HG02571 (cell line): ENCODE results near the gene ADCY9.

Source experiments
- ATAC-seq: cut with Tn5 transposase; IDR thresholded peaks from one replicate; pipeline ENCODE4 v1.9.1; 2021; ENCODE audit warnings: mild to moderate bottlenecking, moderate library complexity; ENCODE audit not compliant: unreplicated experiment

The ADCY9 gene

DNA sequence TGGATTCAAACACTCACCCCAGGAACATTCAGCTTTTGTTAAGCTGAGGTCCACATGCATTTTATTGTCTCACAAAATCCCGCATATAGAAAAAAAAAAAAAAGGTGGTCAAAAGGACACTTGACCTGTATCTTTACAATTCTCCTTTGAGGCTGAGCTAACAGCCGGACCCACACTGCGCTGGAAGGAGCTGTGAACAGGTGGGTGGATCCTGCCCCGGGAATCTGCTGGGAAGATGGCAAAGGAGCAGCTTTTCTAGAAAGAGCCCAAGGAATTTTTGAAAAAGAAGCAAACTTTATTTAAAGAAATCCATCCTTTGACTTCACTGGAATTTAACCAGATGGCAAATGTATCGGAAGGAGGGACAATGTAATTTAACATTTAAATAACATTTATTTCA lies 108.1 kb downstream of the ADCY9 start:
- no peak for ATAC-seq

DNA sequence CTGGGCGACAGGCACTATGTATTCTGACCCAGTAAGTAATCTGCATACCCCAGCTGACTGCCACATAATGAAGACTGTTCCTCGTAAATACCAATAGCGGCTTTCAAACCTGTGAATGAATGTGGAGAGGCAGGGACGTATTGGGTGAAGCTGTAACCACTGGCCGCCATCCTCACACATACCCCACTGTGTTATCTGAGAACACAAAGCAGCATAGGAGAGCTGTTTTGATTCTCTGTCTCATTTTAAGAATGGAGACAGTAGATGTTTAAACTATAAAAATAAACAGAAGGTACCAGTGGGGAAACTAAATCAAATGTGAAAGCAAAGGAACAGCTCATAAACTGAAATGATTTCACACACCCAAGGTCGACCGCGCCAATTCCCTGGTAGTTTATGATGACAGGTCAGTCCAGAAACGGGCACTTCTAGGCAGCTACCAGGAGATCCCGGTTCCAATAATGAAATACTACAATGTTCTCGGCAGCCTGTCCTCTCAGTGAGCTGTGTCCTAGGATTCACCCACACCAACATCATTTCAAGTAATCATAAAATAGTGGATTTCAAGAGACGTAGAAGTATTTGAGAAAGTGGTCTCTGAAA lies 109.7 kb downstream of the ADCY9 start:
- ATAC-seq = no peak

DNA sequence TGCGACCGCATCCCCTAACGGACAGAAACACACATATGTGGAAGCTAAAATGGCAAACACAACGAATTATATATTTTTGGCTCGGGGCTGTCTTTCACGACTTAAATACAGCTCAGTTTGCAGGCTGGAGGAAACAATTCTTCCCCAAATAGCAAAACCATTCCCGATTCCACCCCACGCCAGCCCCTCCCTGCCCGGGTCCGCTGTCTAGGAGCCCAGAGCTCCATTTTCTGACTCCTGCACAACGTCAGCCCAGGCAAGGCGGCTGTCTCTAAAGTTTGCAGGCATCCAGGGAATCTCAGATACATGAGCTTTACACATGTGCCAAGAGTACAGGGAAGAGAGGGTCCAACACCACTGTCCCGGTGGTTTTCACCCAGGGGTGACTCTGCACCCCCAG lies 110.5 kb downstream of the ADCY9 start:
- ATAC-seq = no peak

DNA sequence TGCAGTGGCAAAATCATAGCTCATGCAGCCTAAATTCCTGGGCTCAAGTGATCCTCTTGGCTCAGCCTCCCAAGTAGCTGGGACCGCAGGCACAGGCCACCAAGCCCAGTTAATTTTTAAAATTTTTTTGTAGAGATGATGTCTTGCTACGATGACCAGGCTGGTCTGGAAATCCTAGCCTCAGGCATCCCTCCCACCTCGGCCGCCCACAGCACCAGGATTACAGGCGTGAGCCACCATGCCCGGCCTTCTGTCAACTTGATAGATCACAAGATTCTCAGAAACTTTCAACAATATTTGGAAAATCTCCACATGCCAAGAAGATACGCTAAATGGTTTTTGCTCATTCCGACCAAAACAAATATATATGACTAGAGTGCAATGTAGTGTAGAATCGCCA lies 111.0 kb downstream of the ADCY9 start:
- ATAC-seq = no peak

DNA sequence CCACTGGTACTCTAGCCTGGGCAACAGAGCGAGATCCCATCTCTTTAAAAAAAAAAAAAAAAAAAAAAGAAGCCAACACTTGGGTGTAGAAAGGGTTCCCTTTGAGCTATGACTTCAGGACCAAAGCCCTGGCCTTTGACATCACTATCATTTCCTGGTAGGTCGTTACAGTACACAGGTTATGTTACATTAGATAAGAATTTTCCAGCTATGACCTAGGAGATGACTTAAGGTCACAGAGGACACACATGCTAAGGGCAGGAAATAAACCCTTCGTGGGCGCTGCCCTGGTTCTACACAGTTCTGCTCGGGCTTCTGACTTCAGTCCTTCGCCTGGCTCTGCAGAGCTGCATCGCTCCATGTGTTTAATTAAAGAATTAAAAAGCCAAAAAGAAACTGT lies 112.0 kb downstream of the ADCY9 start:
- no peak for ATAC-seq

DNA sequence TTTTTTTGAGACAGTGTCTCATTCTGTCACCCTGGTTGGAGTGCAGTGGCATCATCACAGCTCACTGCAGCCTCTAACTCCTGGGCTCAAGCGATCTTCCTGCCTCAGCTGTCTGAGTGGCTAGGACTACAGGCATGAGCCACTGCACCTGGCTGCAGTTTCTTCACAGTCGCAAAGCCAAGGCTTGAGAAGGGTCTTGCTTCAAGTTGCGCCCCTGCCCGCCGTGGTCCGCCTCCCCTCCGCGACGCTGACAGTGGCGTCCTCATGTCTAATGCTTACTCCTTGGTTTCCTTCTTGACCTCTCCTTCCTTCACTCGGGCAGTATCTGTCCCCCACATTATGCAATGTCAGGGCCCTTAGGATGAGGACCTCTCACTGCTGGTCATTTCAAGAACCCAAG lies 112.7 kb downstream of the ADCY9 start:
- ATAC-seq = no peak

DNA sequence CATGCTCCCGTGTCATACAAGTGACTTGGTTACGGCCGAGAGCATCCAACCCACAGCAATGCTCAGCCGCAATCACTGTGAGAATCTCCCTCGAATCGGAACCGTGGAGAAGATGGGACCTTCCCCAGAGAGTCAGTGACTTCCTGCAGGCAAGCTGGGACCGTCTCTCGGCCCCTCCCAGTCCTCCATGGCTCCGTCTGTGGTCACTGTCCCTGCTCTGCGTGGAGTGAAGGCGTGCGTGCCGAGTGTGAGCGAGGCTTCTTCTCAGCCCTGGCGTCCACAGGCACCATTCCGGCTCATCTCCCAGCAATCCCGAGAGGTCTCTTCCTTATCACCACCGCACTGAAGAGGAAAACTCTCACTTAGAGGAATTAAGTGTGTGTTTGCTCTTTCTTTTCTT lies 113.1 kb downstream of the ADCY9 start:
- ATAC-seq = no peak

DNA sequence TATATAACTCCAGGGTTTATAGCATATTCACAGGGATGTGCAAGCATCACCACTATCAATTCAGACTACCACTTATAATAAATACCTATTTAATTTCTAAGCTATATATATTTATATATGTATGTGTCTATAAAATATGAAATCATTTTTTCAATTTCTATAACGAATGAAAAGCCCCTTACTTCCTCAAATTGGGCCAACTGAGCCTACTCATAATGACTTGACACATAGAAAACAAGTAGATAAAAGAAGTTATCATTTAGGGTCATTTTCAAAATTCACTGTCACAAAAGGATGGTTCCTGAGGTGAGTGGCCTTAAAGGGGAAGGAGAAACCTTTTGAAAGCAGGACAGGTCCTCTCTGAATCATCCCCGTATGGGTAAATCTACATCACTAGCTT lies 114.1 kb downstream of the ADCY9 start:
- no peak for ATAC-seq

DNA sequence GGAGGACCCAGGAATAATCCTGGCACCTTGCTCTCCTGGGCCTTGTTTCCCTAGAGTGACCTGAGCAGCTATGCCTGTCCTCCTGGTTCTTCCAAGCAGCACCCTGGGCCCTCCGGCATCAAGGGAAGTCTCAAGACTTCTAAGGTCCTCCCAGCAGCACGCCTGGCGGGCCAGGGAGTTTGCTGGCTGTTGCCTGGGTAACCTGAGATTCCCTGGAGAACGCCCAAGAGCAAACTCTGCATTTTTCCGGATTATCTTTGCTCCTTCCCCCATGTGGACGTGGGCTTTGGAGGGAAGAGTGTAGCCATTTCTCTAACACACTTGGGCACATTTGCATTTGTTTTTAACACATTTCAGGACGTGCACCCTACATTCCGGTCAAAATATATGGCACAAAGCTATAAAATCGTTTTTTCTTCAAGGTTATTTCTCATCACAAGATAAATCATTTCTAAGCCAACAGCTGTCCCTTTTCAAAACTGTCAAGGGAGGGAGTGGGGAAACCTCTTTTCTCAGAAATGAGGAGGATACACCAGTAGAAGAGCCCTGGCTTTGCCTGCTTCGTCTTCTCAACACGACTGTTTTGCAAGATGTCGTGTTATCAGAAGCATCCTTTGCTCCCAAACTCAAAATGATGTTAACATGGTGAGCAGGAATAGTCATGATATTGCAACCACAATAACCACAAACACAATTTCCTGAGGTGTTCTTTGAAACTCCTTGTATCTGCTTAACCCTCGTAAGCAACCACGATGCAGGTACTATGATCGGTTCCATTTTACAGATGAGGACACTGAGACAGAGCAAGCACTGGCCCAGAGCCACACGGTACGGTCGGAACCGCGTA lies 116.5 kb downstream of the ADCY9 start:
- no peak for ATAC-seq

DNA sequence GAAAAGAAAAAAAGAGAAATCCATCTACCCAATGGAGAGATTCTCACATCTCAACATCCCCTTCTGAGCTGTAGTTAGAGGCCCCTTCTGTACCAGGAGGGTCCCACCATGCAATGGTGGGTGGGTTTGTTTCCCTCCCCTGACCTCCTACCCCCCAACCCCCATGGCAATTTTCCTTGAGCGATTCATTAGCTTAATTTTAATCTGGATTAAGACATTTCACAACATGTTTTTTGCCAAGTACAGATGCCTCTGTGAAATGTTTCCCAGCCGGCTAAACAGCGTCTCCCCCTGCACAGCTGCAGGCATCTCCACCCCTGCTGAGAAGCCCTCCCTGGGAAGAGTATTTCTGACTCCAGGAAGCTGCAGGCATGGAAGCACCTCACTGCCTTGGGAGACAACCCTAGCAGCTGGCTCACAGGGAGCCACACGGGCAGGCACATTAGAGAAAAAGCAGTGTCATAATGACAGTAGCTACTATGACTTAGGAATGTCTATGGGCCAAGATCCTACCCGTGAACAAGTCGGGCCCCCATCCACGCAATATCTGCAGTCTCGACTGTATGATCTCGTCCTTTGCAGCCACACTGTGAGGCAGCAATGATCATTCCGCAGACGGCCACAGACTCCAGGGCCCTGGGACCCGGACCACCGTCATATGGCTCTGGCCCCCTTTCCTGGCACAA lies 117.3 kb downstream of the ADCY9 start:
- no peak for ATAC-seq

DNA sequence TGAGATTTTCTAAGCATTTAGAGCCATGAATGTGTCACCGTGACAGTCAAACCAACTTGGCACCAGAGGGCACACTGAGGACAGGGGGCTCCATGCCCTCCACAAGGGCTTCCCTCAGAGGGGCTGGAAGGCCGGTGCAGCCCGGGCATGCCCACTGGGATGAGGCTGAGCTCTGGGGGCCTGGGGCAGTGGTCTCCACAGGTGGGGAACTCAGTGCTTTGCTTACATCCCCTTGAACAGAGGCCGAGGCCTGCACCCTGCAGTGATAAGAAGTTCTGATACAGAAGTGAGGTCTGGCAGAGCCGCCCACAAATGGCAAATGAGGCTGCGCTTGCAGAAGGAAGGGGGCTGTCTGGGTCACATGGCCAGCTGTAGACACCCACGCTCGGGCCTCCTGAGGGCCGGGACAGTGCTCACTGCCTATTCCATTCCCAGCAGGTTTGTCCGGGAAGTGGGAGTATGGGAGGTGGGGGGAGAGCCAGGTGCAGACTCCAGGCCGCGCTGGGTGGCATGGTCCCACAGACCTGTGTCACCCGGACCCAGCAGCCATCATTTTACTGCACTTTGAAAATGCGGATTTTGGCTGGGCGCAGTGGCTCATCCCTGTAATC lies 118.9 kb downstream of the ADCY9 start:
- no peak for ATAC-seq

DNA sequence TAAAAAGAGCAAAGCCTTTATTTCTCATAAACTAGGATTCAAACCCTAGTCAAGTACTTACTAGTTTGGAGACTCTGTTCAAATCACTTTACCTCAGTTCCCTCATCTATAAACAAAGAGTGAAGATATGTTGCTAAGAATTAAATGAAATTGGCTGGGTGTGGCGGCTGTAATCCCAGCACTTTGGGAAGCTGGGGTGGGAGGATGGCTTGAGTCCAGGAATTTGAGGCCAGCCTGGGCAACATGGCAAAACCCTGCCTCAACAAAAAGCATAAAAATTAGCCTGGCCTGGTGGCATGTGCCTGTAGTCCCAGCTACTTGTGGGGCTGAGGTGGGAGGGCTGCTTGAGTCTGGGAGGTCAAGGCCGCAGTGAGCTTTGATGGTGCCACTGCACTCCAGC lies 121.2 kb downstream of the ADCY9 start:
- ATAC-seq = no peak

DNA sequence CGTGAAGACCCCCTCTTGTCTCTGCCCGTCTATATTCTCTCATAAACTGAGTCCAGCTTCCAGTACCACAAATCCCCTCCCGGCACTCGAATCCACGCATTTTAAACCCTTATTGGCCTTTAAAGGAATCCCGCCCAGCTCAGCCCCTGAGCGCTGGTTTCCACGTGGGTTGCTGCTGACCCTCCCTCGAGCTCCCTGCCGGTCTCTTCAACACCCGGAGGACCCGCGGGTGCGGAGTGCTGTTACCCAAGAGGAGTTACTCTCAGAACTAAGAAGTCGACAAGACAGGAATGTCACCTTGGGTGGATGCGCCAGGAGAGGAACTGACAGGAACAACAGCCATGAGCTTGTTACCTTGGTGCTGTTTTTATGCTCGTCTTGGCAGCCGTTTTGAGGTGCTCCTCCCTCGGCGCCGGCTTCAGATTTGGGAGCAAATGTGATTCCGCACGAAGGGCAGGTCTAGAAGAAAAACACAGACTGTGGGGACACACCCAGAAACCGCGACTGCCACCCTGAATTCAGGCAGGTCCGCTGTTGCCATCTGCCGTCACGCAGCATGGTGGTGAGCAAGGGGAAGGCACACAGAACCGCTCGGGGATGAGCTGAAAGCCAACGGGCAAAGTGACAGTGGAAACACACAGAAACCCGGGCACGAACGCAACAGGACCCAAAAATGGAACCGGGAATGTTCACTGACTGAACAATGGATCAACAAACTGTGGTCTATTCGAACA lies 123.0 kb downstream of the ADCY9 start:
- no peak for ATAC-seq

DNA sequence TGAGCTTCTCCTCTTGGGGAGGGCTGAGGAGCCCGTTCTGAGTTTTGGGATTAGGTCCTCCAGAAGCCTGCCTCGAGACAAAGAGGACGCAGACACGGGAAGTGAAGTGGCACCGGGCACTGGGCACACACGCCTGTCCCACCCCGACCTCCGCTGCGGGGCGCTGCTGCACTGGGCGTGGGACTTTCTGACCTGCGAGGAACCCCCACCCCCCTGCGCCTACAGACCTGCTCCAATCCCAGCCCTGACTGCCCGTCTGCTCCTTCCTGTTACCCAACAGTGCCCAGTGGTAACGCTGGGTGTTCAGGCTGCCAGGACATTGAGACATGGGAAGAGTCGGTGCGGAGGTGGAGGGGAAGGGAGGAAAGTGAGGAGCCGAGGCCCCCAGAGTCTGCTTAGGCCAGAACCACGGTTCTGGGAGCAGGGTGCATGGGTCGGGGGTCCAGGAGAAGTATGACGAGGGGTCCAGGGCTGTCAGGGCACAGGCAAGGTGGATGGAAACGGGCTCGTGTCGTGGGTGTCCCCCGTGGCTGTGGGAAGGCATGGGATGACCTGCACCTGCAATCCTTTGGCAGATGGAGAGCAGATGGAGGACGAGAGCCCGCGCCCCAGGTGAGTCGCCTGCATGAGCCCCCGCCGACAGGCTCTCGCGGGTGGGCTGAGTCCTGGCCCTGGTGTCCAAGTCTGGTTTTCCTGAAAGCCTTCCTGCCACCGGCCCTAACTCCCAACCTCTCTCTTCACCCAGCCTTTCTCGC lies 123.8 kb downstream of the ADCY9 start:
- no peak for ATAC-seq

DNA sequence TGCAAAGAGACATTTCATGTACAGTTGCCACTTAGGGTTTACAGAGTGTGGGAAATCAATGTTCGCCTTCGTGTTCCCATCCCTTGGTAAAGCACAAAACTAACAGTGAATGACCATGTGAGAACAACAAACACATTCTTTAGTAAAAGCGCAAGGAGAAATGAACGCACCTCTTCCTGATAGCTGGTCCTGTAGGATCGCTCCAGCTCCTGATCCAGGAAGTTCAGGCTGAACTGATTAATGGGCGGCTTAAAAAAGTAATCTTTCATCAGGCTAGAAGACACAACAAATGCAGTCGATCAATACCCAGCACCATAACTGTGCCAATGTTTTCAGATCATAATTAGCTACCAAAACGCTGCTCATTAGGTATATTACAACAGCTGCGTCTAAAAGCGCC lies 127.4 kb downstream of the ADCY9 start:
- no peak for ATAC-seq

DNA sequence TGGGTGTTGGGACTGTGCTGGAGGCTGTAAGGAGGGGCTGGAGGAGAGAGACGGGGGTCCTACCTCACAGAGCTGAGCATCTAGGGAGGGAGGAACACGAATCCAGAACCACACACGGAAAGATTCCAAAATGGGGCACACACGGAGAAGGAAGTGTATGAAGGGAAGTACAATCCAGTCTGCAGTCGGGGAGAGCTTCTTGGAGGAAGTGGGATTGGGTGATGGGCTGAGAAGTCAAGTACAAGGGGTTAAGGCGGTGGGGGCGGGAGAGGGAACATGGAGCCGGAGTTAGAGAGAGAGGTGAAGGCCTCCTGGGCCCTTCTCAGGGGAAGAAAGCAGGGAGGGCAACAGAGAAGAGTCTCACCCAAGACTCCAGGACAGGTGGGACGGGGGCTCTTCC lies 128.2 kb downstream of the ADCY9 start:
- no peak for ATAC-seq

DNA sequence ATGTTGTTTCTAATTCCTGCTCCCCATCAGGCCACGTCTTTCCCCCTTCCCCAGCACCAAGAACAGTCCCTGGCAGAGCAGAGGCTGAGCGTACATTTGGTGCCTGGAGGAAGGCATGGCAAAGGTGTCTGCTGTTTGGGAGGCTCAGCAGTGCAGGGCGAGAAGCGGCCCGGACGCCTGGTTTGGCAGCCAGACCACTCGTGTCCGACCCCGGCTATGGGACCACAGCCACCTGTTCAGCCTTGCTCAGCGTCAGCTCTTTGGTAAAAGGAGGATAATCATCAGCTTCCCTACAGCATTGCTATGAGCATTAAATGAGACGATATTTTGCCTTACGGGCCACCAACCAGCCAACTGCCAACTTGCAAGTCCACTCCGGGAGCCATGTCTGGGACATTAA lies 129.0 kb downstream of the ADCY9 start:
- ATAC-seq = no peak

DNA sequence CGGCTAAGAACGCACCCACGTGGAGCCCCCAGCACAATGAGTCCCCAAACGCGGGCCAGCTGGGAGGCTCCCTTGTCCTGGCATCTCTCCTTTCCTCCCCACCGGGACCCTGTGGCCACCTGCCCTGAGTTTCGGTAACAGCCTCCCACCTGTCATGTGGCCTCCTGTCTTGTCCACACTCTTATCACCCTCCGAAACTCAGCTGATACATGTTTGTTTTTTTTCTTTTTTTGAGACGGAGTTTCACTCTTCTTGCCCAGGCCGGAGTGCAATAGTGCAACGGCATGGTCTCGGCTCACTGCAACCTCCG lies 130.1 kb downstream of the ADCY9 start:
- no peak for ATAC-seq

DNA sequence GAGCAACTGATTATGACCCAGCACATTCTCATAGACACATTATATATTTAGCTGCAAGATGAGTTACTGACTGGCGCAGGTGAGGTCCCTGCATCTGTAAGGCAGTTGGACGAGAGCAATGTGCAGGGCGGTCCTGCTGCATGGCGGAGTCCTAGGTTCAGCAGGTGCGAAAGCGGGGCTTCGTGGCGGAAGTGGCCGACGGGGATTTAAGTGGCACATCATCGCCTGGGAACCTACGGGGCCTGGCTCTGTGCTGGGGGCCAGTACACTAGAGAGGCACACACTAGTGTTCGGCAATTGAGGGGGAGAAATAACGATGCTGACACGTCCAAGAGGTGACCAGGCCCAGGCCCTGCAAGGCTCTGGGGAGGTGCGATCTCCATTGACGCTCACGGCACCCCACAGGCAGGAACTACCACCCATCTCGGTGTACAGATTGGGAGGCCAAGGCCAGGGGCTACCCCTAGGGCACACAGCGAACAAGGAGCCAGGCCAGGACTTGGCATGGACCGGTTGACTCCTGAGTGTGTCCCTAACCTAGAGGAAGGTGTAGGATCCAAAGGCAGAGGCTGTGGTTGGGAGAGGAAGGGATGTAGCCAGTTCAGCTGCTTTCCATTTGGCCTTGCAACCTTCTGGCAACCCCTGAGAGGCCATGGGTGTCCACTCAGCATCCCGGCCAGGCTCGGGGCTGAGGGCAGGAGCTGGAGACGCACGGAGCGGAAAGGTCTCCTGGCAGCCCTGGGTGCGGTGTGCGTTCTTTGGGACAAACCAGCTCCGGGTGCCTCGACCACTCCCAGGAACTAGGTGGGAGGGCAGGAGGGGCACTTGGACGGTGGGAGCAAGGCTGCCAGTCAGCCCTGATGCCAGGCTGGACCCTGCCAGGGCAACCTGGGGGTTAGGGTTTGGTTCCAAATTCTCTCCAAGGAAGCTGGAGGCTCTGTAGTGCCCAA lies 131.9 kb downstream of the ADCY9 start:
- no peak for ATAC-seq
